HG03045 (cell line): Measurements from ENCODE around the gene CPSF3.

Experiments used
- ATAC-seq: cut with Tn5 transposase; IDR thresholded peaks from one replicate; pipeline ENCODE4 v1.9.1; 2021; ENCODE audit warnings: mild to moderate bottlenecking, moderate library complexity; ENCODE audit not compliant: unreplicated experiment

CPSF3 gene

GRCh38 chr2:9462886-9463697 lies 39.6 kb downstream of the CPSF3 start:
- ATAC-seq, result no peak

- ATAC-seq, result no peak
These were observed 40.2 kb downstream of the CPSF3 start for GRCh38 chr2:9463698-9464034.

GRCh38 chr2:9465170-9465569 lies 41.7 kb downstream of the CPSF3 start:
- ATAC-seq, result no peak

GRCh38 chr2:9466147-9466683 lies 42.8 kb downstream of the CPSF3 start:
- no peak for ATAC-seq

- ATAC-seq, result no peak
These were observed 44.2 kb downstream of the CPSF3 start for GRCh38 chr2:9467687-9468086.

GRCh38 chr2:9471206-9471605 lies 47.8 kb downstream of the CPSF3 start:
- no peak for ATAC-seq

GRCh38 chr2:9472511-9472910 lies 49.1 kb downstream of the CPSF3 start:
- ATAC-seq, result no peak

GRCh38 chr2:9473308-9473984 lies 50.0 kb downstream of the CPSF3 start:
- ATAC-seq, result no peak

- ATAC-seq, result peak; percentile 45
These were observed 50.5 kb downstream of the CPSF3 start for GRCh38 chr2:9473985-9474360.

- ATAC-seq, result peak; percentile 82
These were observed 51.1 kb downstream of the CPSF3 start, which contains the start of gene IAH1 for GRCh38 chr2:9474361-9475057. TSS of gene IAH1 (plus strand) at chr2:9474551. CDS start at chr2:9474567, 16 bp downstream.

GRCh38 chr2:9477914-9478313 lies 54.5 kb downstream of the CPSF3 start:
- no peak for ATAC-seq

- ATAC-seq, result no peak
These were observed 55.1 kb downstream of the CPSF3 start for GRCh38 chr2:9478526-9478925.

GRCh38 chr2:9480157-9480556 lies 56.7 kb downstream of the CPSF3 start:
- ATAC-seq, result no peak

GRCh38 chr2:9483107-9483506 lies 59.7 kb downstream of the CPSF3 start:
- ATAC-seq, result no peak

GRCh38 chr2:9484533-9484932 lies 61.1 kb downstream of the CPSF3 start:
- ATAC-seq, result no peak

GRCh38 chr2:9488583-9489547 lies 65.4 kb downstream of the CPSF3 start:
- ATAC-seq, result no peak

GRCh38 chr2:9490789-9491188 lies 67.3 kb downstream of the CPSF3 start:
- ATAC-seq, result no peak

- no peak for ATAC-seq
These were observed 69.5 kb downstream of the CPSF3 start for GRCh38 chr2:9492927-9493326.

GRCh38 chr2:9493478-9493877 lies 70.0 kb downstream of the CPSF3 start:
- ATAC-seq, result no peak

GRCh38 chr2:9494081-9494480 lies 70.6 kb downstream of the CPSF3 start:
- no peak for ATAC-seq
